HepG2 (cell line): Measurements from ENCODE around the gene ARHGEF40. TPM values are rescaled to one million over a fixed set of nuclear protein-coding genes. Genes with fewer than 3 reads are reported as not detected.

ENCODE experiments used
- BCL3 ChIP-seq: sonication (generic); formaldehyde crosslinking; IDR thresholded peaks from 2 replicates; pipeline ENCODE4 v1.5.1; 2020; ENCODE audit warnings: mild to moderate bottlenecking, missing genetic modification reagents, moderate library complexity
- CHD4 ChIP-seq: fragments of 200-600 bp; sonication (generic); IDR thresholded peaks from 2 replicates; pipeline ENCODE4 v1.7.0; 2017; ENCODE audit warnings: mild to moderate bottlenecking, low read length, borderline replicate concordance
- GATA4 ChIP-seq: sonication (generic); IDR thresholded peaks from 2 replicates; pipeline ENCODE4 v1.6.1; 2016; ENCODE audit warnings: antibody characterized with exemption, low read depth, borderline replicate concordance
- GATAD2A ChIP-seq: IDR thresholded peaks from 2 replicates; pipeline ENCODE4 v1.6.1; 2016
- HMG20B ChIP-seq: conservative IDR thresholded peaks from 2 replicates; pipeline ENCODE4 v1.6.1; 2016; ENCODE audit warnings: missing genetic modification reagents, missing compliant biosample characterization
- HNF4A ChIP-seq: sonication (generic); formaldehyde crosslinking; IDR thresholded peaks from 2 replicates; pipeline ENCODE4 v1.4.0; 2020; ENCODE audit warnings: missing genetic modification reagents
- HOXA3 ChIP-seq: sonication (generic); formaldehyde crosslinking; IDR thresholded peaks from 2 replicates; pipeline ENCODE4 v1.5.0; 2020; ENCODE audit warnings: missing genetic modification reagents
- NFIC ChIP-seq: IDR thresholded peaks from 2 replicates; pipeline ENCODE4 v1.6.1; 2012; ENCODE audit warnings: mild to moderate bottlenecking, low read length, inconsistent platforms
- NR2F6 ChIP-seq, 2 experiments: IDR thresholded peaks; 2 replicates each; pipeline ENCODE4 v1.6.1; 2016; ENCODE audit warnings: antibody characterized with exemption in 1 of 2, mild to moderate bottlenecking in 1 of 2
- RXRB ChIP-seq: IDR thresholded peaks from 2 replicates; pipeline ENCODE4 v1.6.1; 2016; ENCODE audit warnings: borderline replicate concordance, missing genetic modification reagents, missing compliant biosample characterization
- TCF7 ChIP-seq: sonication (generic); IDR thresholded peaks from 2 replicates; pipeline ENCODE4 v1.6.1; 2016; ENCODE audit warnings: antibody characterized with exemption, low read depth
- TEAD2 ChIP-seq: sonication (generic); formaldehyde crosslinking; IDR thresholded peaks from 2 replicates; pipeline ENCODE4 v1.9.0; 2021; ENCODE audit warnings: missing genetic modification reagents
- ZNF180 ChIP-seq: sonication (generic); formaldehyde crosslinking; IDR thresholded peaks from 2 replicates; pipeline ENCODE4 v1.4.0; 2020; ENCODE audit warnings: low read depth, missing genetic modification reagents, borderline replicate concordance
- ZNF382 ChIP-seq: sonication (generic); formaldehyde crosslinking; IDR thresholded peaks from 2 replicates; pipeline ENCODE4 v1.5.0; 2020; ENCODE audit warnings: missing genetic modification reagents, mild to moderate bottlenecking, borderline replicate concordance
- ZNF567 ChIP-seq: sonication (generic); formaldehyde crosslinking; IDR thresholded peaks from 2 replicates; pipeline ENCODE4 v1.8.1; 2023; ENCODE audit warnings: mild to moderate bottlenecking, missing genetic modification reagents, borderline replicate concordance
- ZNF850 ChIP-seq: sonication (generic); formaldehyde crosslinking; conservative IDR thresholded peaks from 2 replicates; pipeline ENCODE4 v1.9.0; 2021; ENCODE audit warnings: mild to moderate bottlenecking, missing genetic modification reagents
- polyA plus RNA-seq, 8 experiments: library from polyadenylated mRNA; depleted of rRNA in 3 of 8; stranded (reverse) in 7 of 8; unstranded in 1 of 8; fragments of >200 nt; fragmentation: Illumina TruSeq in 4 of 8; extraction: Trizol in 4 of 8; gene quantifications; 2 replicates each; pipeline versions ENCODE4 v1.2.1 to v1.2.3, GENCODE V29; 2011 to 2016; ENCODE audit warnings: low read depth in 4 of 8, missing spikeins in 1 of 8, mixed read lengths in 1 of 8; ENCODE audit not compliant: insufficient read depth in 1 of 8
- total RNA-seq, 5 experiments: library from RNA; depleted of rRNA; stranded (reverse); fragments of >200 nt; fragmentation: Illumina TruSeq; extraction: Trizol; gene quantifications; 2 replicates each; pipeline ENCODE4 v1.2.3, GENCODE V29; 2016; ENCODE audit warnings: low read depth in 1 of 5

ARHGEF40 gene
- total and polyA plus RNA-seq, 2 of the 13 experiments (the other 11 are each of a cell fraction or from before 2014, with no cell fraction given), result 28.1 to 78.1 TPM

GRCh38 chr14:21048638-21049037 is 21.5 kb upstream of the ARHGEF40 start (continued):
- TF ChIP-seq ZNF382 (no peak), ZNF180 (CRISPR knock-in tag) (no peak), RXRB (CRISPR knock-in tag) (peak; percentile 76; the same call in 1 of the 2 replicates), TEAD2 (CRISPR knock-in tag) (no peak), BCL3 (CRISPR knock-in tag) (no peak), HMG20B (CRISPR knock-in tag) (0 out of 2 replicates have a peak, but pooled peaks have one; percentile 31), HOXA3 (peak; percentile 36; the same call in 1 of the 2 replicates), NFIC (peak; percentile 63; the same call in 1 of the 2 replicates), ZNF850 (CRISPR knock-in tag) (no peak), NR2F6 (IDR thresholded peaks at IDR 0.05) (peak; percentile 60; the same call in 1 of the 2 replicates), NR2F6 (CRISPR knock-in tag; IDR thresholded peaks at IDR 0.05) (peak; percentile 52; the same call in 1 of the 2 replicates), CHD4 (no peak), HNF4A (CRISPR knock-in tag) (peak; percentile 69), GATAD2A (peak; percentile 71), GATA4 (peak; percentile 86), TCF7 (peak; percentile 84), ZNF567 (CRISPR knock-in tag) (0 out of 2 replicates have a peak, but pooled peaks have one; percentile 57)
